KOPT-K1 (cell line): ENCODE results near the gene APP.

ENCODE experiments used
- H3K27ac ChIP-seq: fragments of 200-600 bp; sonication (generic); 2 replicates; pipeline ENCODE4 v1.5.1; 2016; ENCODE audit warnings: antibody characterized with exemption, mild to moderate bottlenecking, low read depth, low read length; ENCODE audit not compliant: poor library complexity, severe bottlenecking
- H3K36me3 ChIP-seq: fragments of 200-600 bp; sonication (generic); 2 replicates; pipeline ENCODE4 v1.5.1; 2017; ENCODE audit warnings: antibody characterized with exemption, mild to moderate bottlenecking, low read length, moderate library complexity; ENCODE audit not compliant: insufficient read depth
- H3K9me3 ChIP-seq: fragments of 200-600 bp; sonication (generic); 2 replicates; pipeline ENCODE4 v1.5.1; 2017; ENCODE audit warnings: antibody characterized with exemption, low read length, mild to moderate bottlenecking; ENCODE audit not compliant: insufficient read depth, poor library complexity, severe bottlenecking

Gene APP

GRCh38 chr21:26107429-26107828 lies 63.1 kb downstream of the APP start:
- Histone ChIP-seq H3K9me3 (no peaks in the 10 kb centered on the region), H3K36me3 (no peaks in the 10 kb centered on the region), H3K27ac (no peak overlapping the region)

DNA sequence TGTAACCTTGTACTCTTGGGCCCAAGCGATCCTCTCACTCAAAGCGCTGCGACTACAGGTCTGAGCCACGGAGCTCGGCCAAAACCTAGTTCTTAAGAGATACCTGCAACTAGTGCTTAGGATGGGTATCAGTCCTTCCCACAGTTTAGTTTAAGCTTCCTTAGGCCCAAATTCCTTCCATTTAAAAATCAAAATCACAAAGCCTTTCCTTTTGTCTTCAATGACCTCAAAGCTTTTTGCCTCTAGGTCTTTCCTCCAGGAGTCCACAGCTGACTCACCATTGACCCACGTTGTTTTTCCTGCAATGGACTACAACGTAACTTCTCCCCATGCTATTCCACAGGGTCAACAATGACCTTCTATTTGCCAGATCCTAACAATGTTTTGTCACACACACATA lies 64.0 kb downstream of the APP start:
- H3K27ac ChIP-seq: no peak overlapping the region
- H3K9me3 ChIP-seq: no peaks in the 10 kb centered on the region
- no peaks in the 10 kb centered on the region for H3K36me3 ChIP-seq

DNA sequence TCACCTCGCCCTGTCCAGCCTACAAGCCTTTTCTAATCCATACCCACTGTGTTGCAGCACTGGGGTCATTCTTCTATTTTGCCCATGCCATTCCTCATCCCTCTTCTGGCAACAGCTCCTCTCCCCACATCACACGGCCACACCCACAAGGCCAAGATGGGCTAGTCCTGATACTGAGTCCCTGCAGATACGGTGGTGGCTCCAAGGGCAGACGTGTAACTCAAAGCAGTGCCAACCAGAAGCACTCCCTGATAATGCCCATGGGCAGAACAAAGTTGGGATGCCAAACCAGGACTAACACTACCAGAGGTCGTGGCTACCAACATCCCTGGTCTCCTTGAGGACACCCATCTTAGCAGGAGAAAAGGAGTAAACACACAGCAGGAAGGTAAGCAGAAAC lies 64.8 kb downstream of the APP start:
- Histone ChIP-seq H3K27ac (no peak overlapping the region), H3K36me3 (no peaks in the 10 kb centered on the region), H3K9me3 (no peaks in the 10 kb centered on the region)

GRCh38 chr21:26100573-26100972 lies 70.0 kb downstream of the APP start:
- no peaks in the 10 kb centered on the region for H3K9me3 ChIP-seq
- H3K27ac ChIP-seq: no peak overlapping the region
- no peaks in the 10 kb centered on the region for H3K36me3 ChIP-seq

- no peaks in the 10 kb centered on the region for H3K36me3 ChIP-seq
- H3K27ac ChIP-seq: no peak overlapping the region
Observed at GRCh38 chr21:26099610-26100219, 70.9 kb downstream of the APP start.

GRCh38 chr21:26098772-26099397 lies 71.7 kb downstream of the APP start:
- Histone ChIP-seq H3K27ac (no peak overlapping the region), H3K36me3 (no peaks in the 10 kb centered on the region), H3K9me3 (no peaks in the 10 kb centered on the region)

More at GRCh38 chr21:26099610-26100219, 70.9 kb downstream of the APP start:
- no peaks in the 10 kb centered on the region for H3K9me3 ChIP-seq

GRCh38 chr21:26097475-26097874 lies 73.1 kb downstream of the APP start:
- H3K27ac ChIP-seq: no peak overlapping the region

GRCh38 chr21:26096494-26097371 lies 73.8 kb downstream of the APP start:
- H3K9me3 ChIP-seq: no peaks in the 10 kb centered on the region
- no peak overlapping the region for H3K27ac ChIP-seq
- no peaks in the 10 kb centered on the region for H3K36me3 ChIP-seq

More at GRCh38 chr21:26097475-26097874, 73.1 kb downstream of the APP start:
- no peaks in the 10 kb centered on the region for H3K9me3 ChIP-seq
- H3K36me3 ChIP-seq: no peaks in the 10 kb centered on the region

- Histone ChIP-seq H3K9me3 (no peaks in the 10 kb centered on the region), H3K36me3 (no peaks in the 10 kb centered on the region), H3K27ac (no peak overlapping the region)
Observed at GRCh38 chr21:26095131-26095530, 75.4 kb downstream of the APP start.

DNA sequence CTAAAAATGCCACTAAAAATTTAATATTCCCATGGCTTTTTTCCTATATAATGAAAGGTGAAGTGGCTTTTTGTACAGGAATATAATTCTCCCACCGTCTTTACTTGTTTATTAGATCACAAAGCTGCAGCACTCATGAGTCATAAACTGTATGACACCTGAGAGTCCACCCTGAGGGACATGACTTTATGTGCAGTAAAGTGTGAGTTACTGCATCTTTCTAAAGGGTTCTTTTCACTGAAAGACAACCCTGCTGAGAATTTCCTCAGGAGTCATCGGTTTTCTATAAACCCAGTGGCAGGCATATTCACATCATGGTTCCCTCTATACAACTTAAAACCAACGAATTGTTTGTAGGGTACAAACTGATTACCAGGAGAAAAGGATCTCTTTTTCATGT lies 77.4 kb downstream of the APP start:
- Histone ChIP-seq H3K9me3 (no peaks in the 10 kb centered on the region), H3K36me3 (no peaks in the 10 kb centered on the region), H3K27ac (no peak overlapping the region)

DNA sequence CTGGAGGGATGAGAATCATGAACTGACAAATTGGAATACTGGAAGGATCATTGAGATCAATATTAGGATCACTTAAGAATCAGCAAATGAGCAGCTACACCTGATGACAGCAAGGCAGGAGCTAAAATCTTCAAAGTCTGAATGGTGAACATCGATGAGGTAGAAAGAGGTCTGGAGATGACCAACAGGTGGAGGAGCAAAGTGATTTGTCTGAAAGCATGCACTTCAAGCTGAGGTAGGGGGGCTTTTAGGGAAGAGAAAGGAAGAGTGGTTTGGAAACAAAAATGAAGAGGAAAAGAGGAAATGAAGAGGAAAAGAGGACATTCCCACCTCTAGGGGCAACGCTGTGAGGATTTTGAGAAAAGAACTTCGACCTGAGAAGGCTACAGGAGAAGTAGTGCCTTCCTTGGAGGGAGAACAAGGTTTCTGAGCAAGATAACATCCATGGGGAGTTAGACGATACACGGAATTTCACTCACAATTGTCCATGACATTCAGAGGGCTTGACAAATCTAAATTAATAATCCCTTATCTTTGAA lies 79.0 kb downstream of the APP start:
- Histone ChIP-seq H3K36me3 (no peaks in the 10 kb centered on the region), H3K9me3 (no peaks in the 10 kb centered on the region), H3K27ac (no peak overlapping the region)

- Histone ChIP-seq H3K9me3 (no peaks in the 10 kb centered on the region), H3K36me3 (no peaks in the 10 kb centered on the region), H3K27ac (no peak overlapping the region)
Observed at GRCh38 chr21:26089730-26090129, 80.8 kb downstream of the APP start.

- H3K36me3 ChIP-seq: no peaks in the 10 kb centered on the region
- H3K9me3 ChIP-seq: no peaks in the 10 kb centered on the region
- no peak overlapping the region for H3K27ac ChIP-seq
Observed at GRCh38 chr21:26087223-26087918, 83.2 kb downstream of the APP start.

DNA sequence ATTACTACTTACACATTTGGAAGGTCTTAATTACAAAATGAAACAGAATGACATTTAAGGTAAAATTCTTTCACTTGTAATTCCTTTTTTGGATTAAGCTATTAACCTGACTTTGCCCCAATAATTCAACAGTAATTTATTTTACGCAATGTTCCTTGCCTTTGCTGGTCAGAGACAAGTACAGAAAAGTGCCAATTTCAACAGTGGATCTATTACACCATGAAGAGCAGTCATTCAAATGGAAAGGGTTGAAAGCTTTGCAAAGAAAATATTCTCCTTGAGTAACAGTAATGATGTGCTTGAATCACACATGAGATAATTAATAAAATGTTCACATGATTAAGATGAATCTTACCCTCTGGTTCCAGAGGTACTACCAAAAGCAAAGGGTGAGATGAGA lies 84.7 kb downstream of the APP start:
- H3K27ac ChIP-seq: no peak overlapping the region
- H3K9me3 ChIP-seq: no peaks in the 10 kb centered on the region
- no peaks in the 10 kb centered on the region for H3K36me3 ChIP-seq

DNA sequence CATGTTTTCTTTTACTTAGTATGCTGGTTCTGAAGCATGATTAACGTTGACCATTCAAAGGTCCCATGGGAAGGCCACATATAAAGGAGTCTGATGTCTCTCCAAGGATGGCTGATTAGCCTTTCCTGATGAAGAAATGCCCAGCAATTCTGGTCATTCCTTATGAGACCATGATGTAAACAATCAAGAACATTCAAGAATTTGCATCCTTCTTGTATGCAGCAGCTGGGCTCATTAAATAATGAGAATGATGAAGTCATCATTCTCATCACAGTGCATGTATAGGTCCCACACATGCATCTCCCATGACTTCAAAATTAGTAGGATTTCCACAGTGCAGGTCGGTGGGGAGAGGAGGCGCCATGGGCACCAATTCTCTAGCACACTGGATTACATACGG lies 85.4 kb downstream of the APP start:
- H3K36me3 ChIP-seq: no peaks in the 10 kb centered on the region
- no peaks in the 10 kb centered on the region for H3K9me3 ChIP-seq
- H3K27ac ChIP-seq: no peak overlapping the region
